Suprapubic skin (tissue), 4 donors: ENCODE results near the gene MLST8.

Experiments used
- EP300 ChIP-seq: sonication (generic); formaldehyde crosslinking; IDR thresholded peaks from one replicate; pipeline ENCODE4 v1.6.1; 2017; ENCODE audit warnings: antibody characterized with exemption
- POLR2A ChIP-seq, 2 donors: fragments of 450-650 bp; IDR thresholded peaks; one replicate each; pipeline ENCODE4 v1.6.1; 2017; ENCODE audit warnings: antibody characterized with exemption in 2 of 2, mild to moderate bottlenecking in 2 of 2, moderate library complexity in 2 of 2
- POLR2AphosphoS5 ChIP-seq, 3 donors: sonication (generic); formaldehyde crosslinking; IDR thresholded peaks; one replicate each; pipeline ENCODE4 v1.6.1; 2017; ENCODE audit warnings: antibody characterized with exemption in 3 of 3
- TF ChIP-seq, protein P1 (sequence below), 2 donors: fragments of 200-600 bp in 1 of 2; fragments of 450-650 bp in 1 of 2; sonication (generic) in 1 of 2; IDR thresholded peaks; one replicate each; pipeline ENCODE4 v1.5.1; 2016 to 2019; ENCODE audit warnings: antibody characterized with exemption in 2 of 2, mild to moderate bottlenecking in 1 of 2, moderate library complexity in 1 of 2

DNA sequence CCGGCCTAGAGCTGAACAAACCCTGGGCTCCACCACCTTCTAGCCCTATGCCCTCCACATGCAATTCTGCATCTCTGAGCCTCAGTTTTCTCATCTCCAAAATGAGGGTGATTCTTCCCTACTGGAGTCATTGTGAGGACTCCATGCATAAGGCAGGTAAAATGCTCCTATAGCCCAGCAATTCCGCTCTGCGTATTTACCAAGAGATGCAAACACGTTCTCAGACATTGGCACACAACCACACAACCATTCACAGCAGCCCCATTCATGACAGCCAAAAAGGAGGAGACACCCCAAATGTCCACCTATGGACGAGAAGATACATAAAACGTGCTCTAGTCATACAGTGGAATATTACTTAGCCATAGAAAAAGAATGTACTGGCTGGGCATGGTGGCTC, 4.9 kb upstream of the MLST8 start:
- TF ChIP-seq EP300 (no peak), POLR2AphosphoS5 (IDR thresholded peaks at IDR 0.05) (no peak), POLR2A (IDR thresholded peaks at IDR 0.05) (no peak)
- TF ChIP-seq, protein P1, sequence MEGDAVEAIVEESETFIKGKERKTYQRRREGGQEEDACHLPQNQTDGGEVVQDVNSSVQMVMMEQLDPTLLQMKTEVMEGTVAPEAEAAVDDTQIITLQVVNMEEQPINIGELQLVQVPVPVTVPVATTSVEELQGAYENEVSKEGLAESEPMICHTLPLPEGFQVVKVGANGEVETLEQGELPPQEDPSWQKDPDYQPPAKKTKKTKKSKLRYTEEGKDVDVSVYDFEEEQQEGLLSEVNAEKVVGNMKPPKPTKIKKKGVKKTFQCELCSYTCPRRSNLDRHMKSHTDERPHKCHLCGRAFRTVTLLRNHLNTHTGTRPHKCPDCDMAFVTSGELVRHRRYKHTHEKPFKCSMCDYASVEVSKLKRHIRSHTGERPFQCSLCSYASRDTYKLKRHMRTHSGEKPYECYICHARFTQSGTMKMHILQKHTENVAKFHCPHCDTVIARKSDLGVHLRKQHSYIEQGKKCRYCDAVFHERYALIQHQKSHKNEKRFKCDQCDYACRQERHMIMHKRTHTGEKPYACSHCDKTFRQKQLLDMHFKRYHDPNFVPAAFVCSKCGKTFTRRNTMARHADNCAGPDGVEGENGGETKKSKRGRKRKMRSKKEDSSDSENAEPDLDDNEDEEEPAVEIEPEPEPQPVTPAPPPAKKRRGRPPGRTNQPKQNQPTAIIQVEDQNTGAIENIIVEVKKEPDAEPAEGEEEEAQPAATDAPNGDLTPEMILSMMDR (IDR thresholded peaks at IDR 0.05), result no peak
